HG02798 (cell line): ENCODE data around the gene ATG10.
"Not testable (repeated sequence)": the region's sequence is repeated elsewhere in the genome, so short reads cannot be mapped to it uniquely, and the experiment has no call there.

ENCODE experiments used
- ATAC-seq: cut with Tn5 transposase; IDR thresholded peaks from one replicate; pipeline ENCODE4 v1.9.1; 2021; ENCODE audit warnings: mild to moderate bottlenecking; ENCODE audit not compliant: unreplicated experiment, poor library complexity

Gene ATG10

DNA sequence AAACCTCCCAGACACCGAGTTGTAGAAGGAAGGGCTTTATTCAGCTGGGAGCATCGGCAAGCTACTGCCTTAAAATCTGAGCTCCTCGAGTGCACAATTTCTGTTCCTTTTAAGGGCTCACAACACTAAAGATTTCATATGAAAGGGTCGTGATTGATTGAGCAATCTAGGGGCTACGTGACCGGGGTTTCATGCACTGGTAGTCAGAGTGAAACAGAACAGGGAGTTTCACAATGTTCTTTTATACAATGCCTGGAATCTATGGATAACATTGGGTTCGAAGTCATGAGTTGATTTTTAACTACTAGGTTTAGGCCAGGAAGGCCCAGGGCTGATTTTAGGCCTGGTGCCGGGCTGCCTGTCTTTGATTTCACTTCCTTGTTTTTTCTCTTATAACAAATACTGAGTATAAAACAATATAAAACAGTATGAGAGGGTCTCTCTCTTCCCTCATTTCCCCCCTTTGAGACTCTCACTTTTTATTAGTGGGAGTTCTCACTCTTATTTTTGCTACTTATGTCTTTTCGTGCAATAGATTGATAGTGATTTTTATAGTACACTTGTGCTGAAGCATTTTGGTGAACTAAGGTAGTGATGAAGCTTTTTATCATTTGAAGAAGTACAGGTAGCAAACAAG lies 295.6 kb downstream of the ATG10 start:
- not testable (repeated sequence) for ATAC-seq

DNA sequence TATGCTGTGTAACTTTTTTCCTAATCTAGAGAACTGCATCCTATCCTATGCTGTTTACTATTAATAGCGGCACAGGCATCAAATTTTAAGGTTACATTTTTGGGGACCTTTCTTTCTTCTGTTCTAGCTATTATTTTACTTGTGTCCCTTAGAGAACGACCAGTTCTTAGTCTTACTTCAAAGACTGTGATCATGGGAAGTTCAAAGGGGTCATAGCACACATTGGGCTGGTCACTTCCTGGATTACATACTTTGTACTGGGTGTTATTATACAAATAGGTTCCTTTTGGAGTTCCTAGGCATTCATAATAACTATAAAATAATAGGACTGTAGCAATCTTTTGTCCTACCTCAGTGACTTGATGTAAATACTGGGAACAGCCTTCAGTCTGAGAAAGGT lies 297.5 kb downstream of the ATG10 start:
- not testable (repeated sequence) for ATAC-seq

DNA sequence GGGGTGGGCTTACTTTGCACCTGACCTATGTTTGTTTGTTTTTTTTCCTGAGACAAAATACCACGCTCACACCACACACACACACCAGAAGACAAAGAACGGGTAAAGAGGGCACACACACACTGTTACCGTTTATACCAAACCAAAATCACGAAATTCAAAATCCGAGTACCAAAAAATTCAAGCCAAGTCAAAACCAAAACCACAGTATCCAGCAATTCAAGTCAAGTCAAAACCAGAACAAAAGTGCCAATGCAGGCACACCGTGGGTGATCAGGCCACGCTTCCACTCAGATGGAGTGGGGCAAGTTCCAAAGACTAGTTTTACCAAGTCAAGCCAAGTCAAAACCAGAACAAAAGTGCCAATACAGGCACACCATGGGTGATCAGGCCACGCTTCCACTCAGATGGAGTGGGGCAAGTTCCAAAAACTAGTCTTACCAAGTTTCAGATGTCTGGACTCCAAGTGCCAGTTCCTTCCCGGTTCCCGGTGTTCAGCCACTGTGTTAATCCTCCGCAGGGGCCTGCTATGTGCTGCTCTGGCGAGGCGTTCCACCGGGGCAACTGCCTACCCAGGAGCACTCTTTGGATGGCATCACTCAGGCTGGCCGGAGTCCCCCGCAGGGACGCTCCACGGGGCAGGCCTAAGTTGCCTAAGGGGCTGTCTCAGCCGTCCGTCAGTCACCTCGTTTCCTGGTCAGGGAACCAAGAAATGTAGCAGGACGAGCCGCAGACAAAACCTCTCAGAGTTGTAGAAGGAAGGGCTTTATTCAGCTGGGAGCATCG lies 300.9 kb downstream of the ATG10 start:
- not testable (repeated sequence) for ATAC-seq

DNA sequence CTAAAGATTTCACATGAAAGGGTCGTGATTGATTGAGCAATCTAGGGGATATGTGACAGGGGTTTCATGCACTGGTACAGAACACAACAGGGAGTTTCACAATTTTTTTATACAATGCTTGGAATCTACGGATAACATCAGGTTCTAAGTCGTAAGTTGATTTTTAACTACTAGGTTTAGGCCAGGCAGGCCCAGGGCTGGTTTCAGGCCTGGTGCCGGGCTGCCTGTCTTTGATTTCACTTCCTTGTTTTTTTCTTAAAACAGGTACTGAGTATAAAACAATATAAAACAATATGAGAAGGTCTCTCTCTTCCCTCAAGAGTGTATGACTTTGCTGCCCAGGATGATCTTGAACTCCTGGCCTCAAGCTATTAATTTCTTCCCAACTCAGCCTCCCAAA lies 301.6 kb downstream of the ATG10 start:
- not testable (repeated sequence) for ATAC-seq

DNA sequence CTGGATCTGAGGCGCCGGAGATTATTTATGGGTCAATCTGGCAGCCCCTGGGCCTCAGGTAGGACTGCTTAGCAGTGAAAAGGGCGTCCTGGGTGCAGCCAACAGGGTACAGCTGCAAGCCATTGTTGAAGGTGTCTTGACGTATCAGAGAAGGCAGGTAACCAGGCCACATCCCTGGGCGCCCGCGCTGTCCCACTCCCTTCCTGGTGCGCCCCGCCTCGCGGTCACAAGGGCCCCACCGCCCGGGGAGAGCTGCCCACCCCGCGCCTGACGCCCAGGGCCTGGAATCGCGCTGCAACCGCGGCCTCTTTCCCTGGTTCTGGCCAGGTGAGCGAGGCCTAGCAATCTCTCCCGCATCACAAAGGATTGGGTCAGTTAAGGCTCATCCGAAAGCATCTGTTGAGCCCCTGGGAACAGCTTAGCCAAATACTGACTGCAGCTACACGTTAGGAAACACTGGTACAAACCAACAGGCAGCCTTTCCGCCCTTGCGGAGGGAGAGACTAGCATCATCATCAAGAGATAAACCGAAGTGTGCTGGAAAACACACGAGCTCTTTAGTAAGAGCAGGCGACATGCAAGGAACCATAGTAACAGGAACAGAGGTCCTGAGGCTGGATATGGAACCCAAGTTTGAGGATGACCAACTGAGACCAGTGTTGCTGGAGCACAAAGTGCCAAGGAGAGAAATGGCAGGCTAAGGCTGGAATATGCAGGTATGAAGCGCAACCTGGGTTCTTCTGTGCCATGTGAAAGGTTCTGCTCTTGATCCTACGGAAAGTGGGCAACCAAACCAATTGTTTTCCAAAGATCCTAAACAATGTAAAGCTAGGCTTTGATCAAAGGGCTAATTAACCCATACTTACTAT lies 302.8 kb downstream of the ATG10 start:
- ATAC-seq, result no peak

DNA sequence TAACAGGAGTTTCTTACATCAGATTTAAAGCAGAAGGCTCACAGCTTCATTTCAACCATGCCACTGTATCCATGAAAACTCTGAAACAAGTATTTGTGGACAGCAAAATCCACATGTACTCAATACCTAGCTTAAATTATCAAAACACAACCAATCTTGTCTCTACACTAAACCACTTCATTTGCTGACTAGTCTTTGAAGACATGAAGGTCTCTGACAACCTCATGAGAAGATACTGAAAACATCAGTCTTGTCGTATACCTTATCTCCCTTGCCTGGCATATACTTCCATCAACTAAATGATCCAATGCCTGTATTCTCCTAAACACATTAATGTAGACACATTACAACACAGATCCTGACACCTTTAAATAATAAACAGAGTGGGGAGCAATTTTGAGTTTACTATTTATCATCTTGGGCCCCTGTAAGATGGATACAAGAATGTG lies 303.4 kb downstream of the ATG10 start:
- ATAC-seq, result no peak

DNA sequence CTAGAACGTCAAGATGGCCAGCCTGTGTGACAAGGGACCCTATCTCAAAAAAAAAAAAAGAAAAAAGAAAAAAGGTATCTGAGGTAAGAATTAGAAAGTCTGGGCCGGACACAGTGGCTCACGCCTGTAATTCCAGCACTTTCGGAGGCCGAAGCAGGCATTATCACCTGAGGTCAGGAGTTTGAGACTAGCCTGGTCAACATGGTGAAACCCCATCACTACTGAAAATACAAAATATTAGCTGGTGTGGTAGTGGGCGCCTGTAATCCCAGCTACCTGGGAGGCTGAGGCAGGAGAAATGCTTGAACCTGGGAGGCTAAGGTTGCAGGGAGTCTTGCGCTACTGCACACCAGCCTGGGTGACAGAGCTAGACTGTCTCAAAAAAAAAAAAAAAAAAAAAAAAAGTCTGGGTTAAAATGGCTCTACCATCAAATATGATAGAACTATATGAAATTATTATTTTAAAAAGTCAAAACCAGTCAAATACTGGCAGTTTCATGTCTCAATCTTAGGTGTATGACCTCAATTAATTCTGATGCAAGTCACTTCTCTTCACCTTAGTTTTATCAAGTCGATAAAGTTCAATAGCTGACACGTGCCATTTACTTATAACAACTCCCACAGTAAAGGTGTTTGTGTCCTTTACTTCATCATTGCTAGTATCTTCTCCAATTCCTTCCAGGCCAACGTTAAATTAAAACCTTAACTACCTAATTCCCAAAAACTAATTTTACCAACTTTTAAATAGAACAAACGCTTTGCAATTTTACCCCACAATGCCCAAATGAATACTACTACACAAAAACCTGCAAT lies 305.2 kb downstream of the ATG10 start:
- ATAC-seq, result no peak

DNA sequence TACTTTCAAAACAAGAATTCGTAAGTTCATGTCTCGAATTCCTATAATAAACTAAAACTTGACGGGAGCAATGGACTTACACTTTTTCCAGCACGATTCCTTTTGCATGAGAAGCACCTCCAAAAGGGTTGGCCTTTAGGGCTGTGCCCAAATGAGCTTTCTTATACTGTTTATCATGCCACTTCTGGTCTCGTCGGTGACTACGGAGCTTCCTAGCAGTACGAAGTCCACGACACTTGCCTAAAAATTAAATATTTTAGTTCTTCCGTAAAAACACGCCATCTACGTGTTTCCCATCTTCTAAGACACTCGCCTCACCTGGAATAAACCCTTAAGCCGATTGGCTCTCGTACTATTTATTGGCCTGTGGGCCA lies 305.8 kb downstream of the ATG10 start:
- ATAC-seq, result no peak

DNA sequence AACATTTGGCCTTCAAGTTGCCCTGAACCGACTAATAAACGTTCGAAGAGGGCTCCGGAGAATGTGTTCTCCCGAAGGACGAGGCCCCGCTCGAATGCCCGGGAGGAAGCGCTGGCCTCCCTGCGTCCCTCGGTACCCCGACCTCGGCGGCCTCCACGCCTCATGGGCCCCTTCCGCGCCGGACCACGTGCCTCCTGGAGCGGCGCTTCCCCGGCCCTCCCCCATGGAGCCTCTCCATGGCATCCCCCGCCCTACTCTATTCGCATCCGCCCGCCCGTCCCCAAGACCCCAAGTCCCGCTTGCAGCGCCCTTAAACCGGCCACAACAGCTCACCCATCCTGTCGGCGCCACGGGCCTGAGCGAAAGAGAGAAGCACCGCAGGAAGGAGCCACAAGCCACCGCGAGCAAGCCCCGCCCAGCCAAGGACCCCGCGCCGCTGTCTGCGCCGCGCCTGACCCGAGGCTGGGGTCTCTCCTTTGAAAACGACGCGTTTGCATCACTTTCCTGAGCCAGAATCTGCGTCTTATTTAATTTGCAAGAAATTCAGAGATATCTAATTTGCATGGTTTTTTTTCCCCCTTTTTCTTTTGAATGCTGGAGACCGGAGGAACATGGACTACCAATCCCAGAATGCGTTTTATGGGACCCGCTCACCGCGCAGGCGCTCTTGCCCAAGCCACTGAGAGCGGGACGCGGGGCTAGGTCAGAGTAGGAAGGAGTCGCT lies 306.3 kb downstream of the ATG10 start, which contains the start of gene RPS23:
Gene RPS23, minus strand, starts transcription at position 368 of the 724 bp plus-strand sequence. Its CDS starts 31 bp downstream, at position 337.
- peak; percentile 95 for ATAC-seq

DNA sequence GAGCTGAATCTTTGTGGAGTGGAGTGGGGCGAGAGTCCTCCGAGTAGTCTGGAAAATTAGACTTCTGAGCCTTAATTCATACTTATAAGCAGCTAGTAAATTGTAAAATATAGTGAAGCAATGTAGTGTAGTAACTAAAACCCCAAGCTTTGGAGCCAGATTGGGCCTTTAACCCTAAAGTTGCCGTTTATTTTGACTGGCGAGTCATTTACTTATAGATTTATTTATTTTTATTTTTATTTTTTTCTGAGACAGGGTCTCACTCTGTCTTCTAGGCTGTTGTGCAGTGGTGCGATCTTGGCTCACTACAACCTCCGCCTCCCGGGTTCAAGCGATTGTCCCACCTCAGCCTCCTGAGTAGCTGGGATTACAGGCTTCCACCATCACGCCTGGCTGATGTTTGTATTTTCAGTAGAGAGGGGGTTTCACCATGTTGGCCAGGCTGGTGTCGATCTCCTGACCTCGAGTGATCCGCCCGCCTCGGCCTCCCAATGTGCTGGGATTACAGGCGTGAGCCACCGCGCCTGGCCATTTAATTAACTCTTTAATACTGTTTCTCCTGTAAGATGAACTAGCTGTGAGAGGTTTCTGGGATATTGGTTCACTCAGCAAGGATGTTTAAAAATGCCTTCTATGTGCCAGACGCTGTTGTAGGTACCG lies 307.0 kb downstream of the ATG10 start:
- no peak for ATAC-seq

DNA sequence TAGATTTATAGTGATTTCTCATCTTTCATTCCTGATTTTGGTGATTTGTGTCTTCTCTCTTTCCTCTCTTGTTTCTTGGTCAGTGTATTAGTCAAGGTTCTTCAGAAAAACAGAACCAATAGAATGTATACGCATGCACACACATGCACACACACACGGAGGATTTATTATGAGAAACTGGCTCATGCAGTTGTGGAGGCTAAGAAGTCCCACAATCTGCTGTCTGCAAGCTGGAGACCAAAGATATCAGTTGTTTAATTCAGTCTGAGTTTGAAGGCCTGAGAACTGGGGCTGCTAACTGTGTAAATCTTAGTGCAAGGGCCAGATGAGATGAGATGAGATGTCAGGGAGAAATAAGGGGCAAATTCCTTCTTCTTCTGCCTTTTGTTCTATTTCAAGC lies 312.1 kb downstream of the ATG10 start:
- ATAC-seq, result no peak

DNA sequence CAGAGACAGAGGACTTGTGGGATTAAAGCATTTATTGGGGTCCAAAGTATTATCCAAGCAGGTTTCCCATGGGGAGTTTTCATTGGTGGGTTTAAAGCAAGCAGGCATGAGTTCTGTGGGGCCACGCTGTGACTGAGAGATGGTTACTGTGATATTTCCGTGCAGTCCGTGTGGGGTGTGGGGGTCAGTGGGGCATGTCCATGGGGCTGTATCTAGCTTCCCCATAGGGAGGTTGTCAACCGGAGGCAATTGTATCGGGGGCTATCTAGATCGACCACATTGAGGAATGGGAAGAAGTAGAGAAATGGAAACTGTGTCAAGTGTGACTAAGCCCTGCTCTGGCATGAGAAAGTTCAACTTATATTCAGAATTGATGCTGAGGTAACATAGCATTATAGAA lies 313.4 kb downstream of the ATG10 start:
- no peak for ATAC-seq

DNA sequence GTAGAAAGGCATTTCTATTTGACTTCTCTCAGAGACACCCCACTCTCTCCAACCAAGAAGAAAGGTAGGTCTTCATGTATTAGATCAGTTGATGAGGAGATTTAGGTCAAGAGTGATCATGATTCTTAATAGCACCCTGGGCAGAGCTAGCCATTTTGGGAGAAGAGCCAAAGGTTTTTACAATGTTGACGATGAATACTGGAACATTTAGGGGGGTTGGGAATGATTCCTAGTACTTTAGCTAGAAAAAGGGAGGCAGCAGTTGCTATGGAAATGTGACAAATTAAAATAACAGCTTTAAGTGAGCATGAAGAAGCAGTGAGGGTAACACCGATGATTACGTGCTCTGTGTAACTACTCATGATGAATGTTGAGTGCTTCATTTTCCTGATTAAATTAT lies 315.8 kb downstream of the ATG10 start:
- ATAC-seq, result no peak

DNA sequence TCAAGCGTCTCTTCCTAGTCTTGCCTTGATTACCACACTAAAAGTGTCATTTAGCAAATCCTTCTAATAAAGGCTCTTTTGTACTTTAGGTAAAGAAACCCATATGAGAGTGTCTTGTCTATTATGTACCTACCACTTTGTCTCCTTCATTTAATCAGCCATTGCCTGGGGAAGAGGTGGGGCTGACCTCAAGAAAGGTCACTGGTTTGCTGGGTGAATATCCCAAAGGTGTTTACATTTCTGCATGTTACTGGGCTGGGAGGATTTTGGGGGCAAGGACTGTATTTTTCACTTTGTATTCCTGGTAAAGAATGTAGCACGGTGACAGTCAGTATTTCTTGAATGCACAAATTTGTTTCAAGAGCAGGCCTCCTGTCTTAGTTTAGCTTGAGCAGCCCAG lies 318.2 kb downstream of the ATG10 start:
- ATAC-seq, result no peak

DNA sequence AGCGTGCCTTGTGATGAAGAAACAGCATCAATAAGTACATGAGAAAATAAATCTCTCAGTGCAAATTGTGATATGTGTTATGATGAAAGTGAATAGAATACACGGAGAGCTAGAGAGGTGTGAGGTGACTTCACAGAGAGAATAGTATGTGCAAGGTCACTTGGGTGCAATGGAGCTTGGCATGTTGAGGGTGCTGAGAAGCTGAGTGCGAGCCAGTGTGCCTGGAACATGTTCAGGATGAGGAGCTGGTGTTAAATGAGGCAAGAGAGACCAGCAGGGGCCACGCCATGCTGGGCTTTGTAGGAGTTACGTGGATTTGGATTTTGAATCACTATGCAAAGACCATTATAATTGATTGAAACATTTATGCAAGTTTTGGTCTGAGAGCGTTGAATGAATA lies 319.1 kb downstream of the ATG10 start:
- ATAC-seq, result no peak

DNA sequence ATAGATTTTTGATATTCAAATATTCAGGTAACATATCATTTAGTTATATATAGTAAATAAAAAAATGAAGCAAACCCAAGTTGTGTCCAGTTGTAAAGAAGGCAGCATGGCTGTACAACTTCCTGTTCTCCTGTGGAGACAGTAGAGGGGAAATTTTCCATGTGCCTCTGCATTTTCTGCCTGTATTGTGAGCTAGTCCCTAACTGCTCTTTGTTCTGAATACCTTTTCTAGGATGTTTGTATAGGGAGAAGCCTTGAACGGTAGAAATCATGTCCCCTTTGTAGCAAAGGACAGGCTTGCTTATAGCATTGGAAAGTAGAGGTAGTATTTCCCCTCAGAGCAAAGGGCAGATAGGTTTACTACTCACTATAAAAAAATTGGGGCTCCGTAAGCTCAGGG lies 319.6 kb downstream of the ATG10 start:
- no peak for ATAC-seq

DNA sequence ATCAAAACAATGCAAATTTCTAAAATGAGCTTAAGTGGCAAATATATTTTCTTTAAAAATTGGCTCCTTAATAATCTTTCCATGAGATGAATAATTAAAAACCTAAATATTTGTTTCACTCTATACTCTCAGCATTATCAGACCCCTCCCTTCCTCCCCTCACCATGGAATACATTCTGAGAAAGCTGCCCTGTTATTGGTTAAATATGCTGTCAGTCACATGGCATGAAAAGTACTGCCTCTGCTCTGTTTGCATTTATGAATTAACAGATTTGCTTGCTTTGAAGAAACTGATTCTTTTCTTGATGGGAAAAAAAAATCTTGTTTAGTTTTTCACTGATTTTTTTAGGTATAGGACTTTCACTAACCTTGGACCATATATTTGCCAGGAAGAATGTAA lies 323.3 kb downstream of the ATG10 start:
- ATAC-seq, result no peak

DNA sequence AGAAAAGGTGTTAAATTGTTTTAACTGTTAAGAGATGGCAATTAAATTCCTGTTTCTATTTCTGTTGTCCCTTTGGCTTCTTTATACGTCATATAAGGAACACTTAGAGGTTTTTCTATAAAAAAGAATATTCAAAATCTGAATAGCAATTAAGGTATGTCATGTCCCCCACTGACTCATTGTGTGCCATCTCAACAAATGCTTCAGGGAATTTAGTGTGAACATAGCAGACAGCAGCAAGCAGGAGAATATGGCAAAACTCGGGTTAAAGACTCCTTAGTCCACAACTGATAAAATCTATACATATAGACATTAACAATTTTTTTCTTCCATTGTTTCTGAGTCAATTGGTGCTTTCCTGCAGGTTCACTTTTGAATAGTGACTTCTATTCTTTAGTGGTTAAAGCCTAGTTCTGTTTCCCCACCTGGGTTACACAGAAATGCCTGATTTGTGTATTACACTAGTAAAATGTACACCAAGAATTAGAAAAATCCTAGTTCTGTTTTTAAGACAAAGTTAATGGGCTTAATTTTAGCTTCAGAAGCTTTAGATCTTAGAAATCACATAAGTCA lies 324.2 kb downstream of the ATG10 start:
- no peak for ATAC-seq

DNA sequence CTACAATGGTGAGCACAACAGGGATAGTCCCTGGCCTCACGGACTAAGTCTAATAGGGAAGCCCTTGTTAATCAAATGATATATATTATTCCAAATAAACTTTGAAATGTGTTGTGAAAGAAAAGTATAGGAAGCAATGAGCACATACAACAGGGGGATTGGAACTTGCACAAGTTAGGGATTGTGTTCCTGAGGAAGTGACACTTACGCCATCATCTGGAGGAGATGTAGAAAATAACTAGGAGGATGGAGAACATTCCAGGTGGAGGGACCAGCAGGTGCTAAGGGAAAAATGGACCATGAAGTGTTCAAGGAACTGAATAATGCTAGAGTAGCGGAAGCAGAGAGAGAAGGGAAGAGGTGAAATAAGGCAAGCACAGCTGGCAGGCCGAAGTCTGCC lies 325.1 kb downstream of the ATG10 start:
- ATAC-seq, result no peak
